Esophagus squamous epithelium (tissue), 5 donors: Measurements from ENCODE around the gene UIMC1. TPM values are rescaled to one million over a fixed set of nuclear protein-coding genes. Genes with fewer than 3 reads are reported as not detected.

Experiments used
- DNase-seq: peaks from one replicate; lab custom pipeline; 2025; lab: John Stamatoyannopoulos, UW
- H3K27ac ChIP-seq, 4 donors: fragments of 200-600 bp; sonication (generic); one replicate each; pipeline ENCODE4 v1.5.1; 2016 to 2019; ENCODE audit warnings: mild to moderate bottlenecking in 1 of 4
- H3K27me3 ChIP-seq, 4 donors: fragments of 200-600 bp; sonication (generic); 1 replicate in 3 of 4; 2 replicates in 1 of 4; pipeline versions ENCODE4 v1.5.1 to v1.6.0; 2017 to 2021; ENCODE audit warnings: antibody characterized with exemption in 1 of 4
- H3K36me3 ChIP-seq, 3 donors: fragments of 200-600 bp; sonication (generic); one replicate each; pipeline ENCODE4 v1.5.1; 2016 to 2019
- H3K4me1 ChIP-seq, 3 donors: fragments of 200-600 bp; sonication (generic); one replicate each; pipeline ENCODE4 v1.5.1; 2017 to 2019
- H3K4me3 ChIP-seq, 4 donors: fragments of 200-600 bp; sonication (generic); 1 replicate in 3 of 4; 2 replicates in 1 of 4; pipeline ENCODE4 v1.5.1; 2016 to 2019; ENCODE audit warnings: mild to moderate bottlenecking in 2 of 4, moderate library complexity in 1 of 4
- H3K9me3 ChIP-seq, 3 donors: fragments of 200-600 bp; sonication (generic); one replicate each; pipeline ENCODE4 v1.5.1; 2016 to 2019
- POLR2A ChIP-seq, 4 donors: fragments of 450-650 bp; IDR thresholded peaks; one replicate each; pipeline ENCODE4 v1.6.1; 2017; ENCODE audit warnings: antibody characterized with exemption in 4 of 4, mild to moderate bottlenecking in 4 of 4, moderate library complexity in 3 of 4
- WGBS, 2 donors: methylation state at CpG; one replicate each; pipeline ENCODE4 v1.1.5; 2018; 5-methylcytosine and 5-hydroxymethylcytosine counted together
- intact Hi-C: fragments of 100-400 bp; cut with DNase I; formaldehyde crosslinking; loops from one replicate; pipeline ENCODE4 v1.15.0; 2022
- total RNA-seq, 4 donors: library from RNA; depleted of rRNA; stranded (reverse); fragments of >200 nt; gene quantifications; one replicate each; pipeline ENCODE4 v1.1.0, GENCODE V29; 2016
- TF ChIP-seq, protein P1 (sequence below), 6 experiments: fragments of 450-650 bp in 4 of 6; fragments of 200-600 bp in 2 of 6; sonication (generic) in 2 of 6; IDR thresholded peaks; one replicate each; pipeline ENCODE4 v1.5.1; 2016 to 2019; ENCODE audit warnings: antibody characterized with exemption in 6 of 6, mild to moderate bottlenecking in 4 of 6, moderate library complexity in 4 of 6
- donor health status: DM: yes; HTN: yes; CAD: no.

Gene UIMC1
- total RNA-seq, 4 donors from 2014 or later: 10.3 to 38.1 (median 15.6) TPM

DNA sequence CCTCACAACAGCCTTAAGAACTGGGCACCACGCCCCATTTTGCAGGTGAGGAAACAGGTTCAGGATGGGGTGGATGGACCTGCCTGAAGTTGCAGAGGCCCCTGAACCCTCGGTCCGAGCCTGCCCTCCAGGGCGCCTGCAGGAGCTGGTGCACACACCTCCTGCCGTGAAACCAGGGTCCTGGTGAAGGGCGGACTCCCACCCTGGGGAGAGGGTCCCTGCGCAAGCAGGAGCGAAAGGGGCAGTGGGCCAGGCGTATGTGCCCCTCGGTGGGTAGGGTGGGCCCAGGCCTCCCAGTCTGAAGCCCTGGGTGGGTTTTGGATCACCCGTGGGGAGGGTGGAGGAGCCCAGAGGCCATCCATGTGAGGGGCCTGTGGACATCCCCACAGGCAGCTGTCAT, 145.3 kb downstream of the UIMC1 start:
- 81 to 87% methylated on average over 3 to 6 of the region's 11 CpGs for WGBS, 2 donors
- no peaks in the 10 kb centered on the region for H3K36me3 ChIP-seq
- DNase-seq: no peak
- H3K4me1 ChIP-seq: no peaks in the 10 kb centered on the region
- no peak overlapping the region for H3K27ac ChIP-seq
- intact Hi-C loops: no loop called here
- H3K4me3 ChIP-seq: no peak overlapping the region
- H3K27me3 ChIP-seq: peaks cover 0 to 91% (median 2%) of the 10 kb centered on the region in 4 donors
- TF ChIP-seq POLR2A (IDR thresholded peaks at IDR 0.05): no peak
- TF ChIP-seq, protein P1, sequence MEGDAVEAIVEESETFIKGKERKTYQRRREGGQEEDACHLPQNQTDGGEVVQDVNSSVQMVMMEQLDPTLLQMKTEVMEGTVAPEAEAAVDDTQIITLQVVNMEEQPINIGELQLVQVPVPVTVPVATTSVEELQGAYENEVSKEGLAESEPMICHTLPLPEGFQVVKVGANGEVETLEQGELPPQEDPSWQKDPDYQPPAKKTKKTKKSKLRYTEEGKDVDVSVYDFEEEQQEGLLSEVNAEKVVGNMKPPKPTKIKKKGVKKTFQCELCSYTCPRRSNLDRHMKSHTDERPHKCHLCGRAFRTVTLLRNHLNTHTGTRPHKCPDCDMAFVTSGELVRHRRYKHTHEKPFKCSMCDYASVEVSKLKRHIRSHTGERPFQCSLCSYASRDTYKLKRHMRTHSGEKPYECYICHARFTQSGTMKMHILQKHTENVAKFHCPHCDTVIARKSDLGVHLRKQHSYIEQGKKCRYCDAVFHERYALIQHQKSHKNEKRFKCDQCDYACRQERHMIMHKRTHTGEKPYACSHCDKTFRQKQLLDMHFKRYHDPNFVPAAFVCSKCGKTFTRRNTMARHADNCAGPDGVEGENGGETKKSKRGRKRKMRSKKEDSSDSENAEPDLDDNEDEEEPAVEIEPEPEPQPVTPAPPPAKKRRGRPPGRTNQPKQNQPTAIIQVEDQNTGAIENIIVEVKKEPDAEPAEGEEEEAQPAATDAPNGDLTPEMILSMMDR (IDR thresholded peaks at IDR 0.05): no peak
- H3K9me3 ChIP-seq: no peaks in the 10 kb centered on the region

DNA sequence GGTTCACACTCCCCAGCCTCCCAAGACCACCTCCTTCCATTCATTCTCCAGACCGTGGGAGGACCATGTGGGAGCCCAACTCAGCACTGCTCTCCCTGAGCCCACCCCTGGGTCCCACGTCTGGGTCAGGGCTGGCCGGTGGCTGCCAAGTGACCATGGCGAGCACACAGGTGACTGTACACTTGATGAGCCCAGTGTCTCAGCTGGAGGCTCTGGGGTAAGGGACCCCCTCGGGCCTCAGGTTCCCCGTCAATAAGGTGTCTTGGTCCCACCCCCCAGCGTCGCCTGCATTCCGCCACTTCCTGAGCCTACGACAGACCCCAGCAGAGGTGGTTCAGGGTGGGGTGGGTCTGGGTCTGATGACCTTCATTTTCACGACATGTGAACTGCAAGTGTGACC, 146.2 kb downstream of the UIMC1 start:
- Histone ChIP-seq H3K36me3 (no peaks in the 10 kb centered on the region), H3K27ac (no peak overlapping the region), H3K4me1 (no peaks in the 10 kb centered on the region), H3K9me3 (no peaks in the 10 kb centered on the region), H3K4me3 (no peak overlapping the region), H3K27me3 (peaks cover 0 to 91% (median 2%) of the 10 kb centered on the region in 4 donors)
- no peak for DNase-seq
- WGBS, 2 donors: 77 to 79% methylated on average over 6 to 7 of the region's 11 CpGs
- no peak for TF ChIP-seq POLR2A (IDR thresholded peaks at IDR 0.05)
- TF ChIP-seq, protein P1 (IDR thresholded peaks at IDR 0.05): no peak
- intact Hi-C loops: no loop called here

DNA sequence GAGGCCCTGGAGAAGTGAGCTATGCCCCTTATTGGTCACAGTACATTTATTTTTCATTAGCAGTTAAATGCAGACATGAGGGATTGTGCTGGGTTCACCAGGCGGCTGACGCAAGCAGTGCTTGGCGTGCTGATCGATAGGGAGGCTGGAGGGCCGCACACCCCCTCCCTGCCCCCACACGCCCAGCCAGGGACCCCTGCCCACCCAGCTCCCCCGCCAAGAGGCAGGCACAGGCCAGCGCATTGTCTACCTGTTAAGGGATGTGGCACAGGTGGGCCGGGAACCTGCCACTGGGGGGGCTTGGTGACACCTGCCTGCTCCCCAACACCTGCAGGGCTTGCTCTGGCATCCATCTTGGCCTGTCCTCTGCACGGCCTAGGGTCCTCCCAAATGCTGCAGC, 146.7 kb downstream of the UIMC1 start:
- no peak for DNase-seq
- H3K27ac ChIP-seq: no peak overlapping the region
- H3K27me3 ChIP-seq: peaks cover 0 to 91% (median 2%) of the 10 kb centered on the region in 4 donors
- 67% methylated on average over 1 of the region's 10 CpGs; no CpG with 5 or more reads in 1 of the 2 donors for WGBS, 2 donors
- TF ChIP-seq, protein P1 (IDR thresholded peaks at IDR 0.05): no peak
- TF ChIP-seq POLR2A (IDR thresholded peaks at IDR 0.05): no peak
- intact Hi-C loops: no loop called here
- no peaks in the 10 kb centered on the region for H3K4me1 ChIP-seq
- H3K9me3 ChIP-seq: no peaks in the 10 kb centered on the region
- no peaks in the 10 kb centered on the region for H3K36me3 ChIP-seq
- H3K4me3 ChIP-seq: no peak overlapping the region

DNA sequence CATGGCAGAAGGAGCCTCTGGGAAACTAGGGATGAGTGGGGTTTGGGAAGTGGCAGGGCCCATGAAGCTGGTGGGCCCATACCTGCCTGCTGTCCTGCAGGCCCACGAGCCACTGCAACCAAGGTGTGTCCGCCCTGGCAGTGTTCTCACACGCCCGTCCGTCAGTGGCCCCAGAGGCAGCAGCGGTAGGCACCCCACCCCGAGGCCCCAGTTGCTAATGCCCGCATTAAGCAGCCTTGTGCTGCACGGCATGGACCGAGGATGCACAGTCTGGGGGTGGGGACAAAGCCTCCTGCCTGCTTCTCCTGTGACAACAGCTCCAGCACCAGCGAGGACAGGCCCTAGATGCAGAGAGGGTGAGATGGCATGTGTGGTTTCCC, 148.7 kb downstream of the UIMC1 start:
- Histone ChIP-seq H3K9me3 (no peaks in the 10 kb centered on the region), H3K4me3 (no peak overlapping the region), H3K27ac (no peak overlapping the region), H3K27me3 (peaks cover 0 to 92% (median 0%) of the 10 kb centered on the region in 4 donors), H3K4me1 (no peaks in the 10 kb centered on the region), H3K36me3 (no peaks in the 10 kb centered on the region)
- intact Hi-C loops: no loop called here
- WGBS, 2 donors: no CpG with 5 or more reads among the region's 11 CpGs
- DNase-seq: no peak
- TF ChIP-seq, protein P1 (IDR thresholded peaks at IDR 0.05): no peak
- TF ChIP-seq POLR2A (IDR thresholded peaks at IDR 0.05): no peak

DNA sequence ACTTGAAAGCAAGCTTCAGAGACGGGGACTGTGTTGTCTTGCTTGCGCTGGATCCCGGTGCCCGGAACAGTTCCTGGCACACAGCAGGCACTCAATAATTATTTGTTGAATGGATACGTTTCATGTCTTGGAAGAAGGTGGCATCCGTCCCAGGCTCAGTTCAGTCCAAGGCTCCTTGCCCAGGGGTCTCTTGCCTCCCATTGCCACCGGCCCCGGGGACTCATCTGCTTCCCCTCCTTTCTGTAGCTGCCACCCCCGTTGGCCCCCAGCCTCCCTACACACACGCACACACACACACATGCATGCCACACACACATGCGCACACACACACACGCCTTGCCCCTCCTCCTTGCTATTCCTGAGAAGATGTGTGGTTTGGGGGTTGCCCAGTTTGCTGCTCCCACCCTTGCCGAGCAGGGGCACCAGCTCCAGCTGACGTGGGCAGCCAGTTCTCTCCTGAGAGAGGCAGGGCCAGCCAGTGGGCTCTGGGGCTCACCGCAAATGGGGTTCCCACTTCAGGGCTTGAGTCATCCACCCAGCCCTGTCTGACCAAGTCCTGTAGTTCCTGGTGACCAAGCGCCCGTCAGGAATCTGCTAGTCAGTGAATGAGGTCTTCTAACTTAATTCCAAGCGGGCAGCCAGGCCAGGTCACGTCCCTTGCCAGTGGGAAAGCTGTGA, 149.2 kb downstream of the UIMC1 start:
- Histone ChIP-seq H3K27ac (no peak overlapping the region), H3K4me1 (no peaks in the 10 kb centered on the region), H3K36me3 (no peaks in the 10 kb centered on the region), H3K9me3 (no peaks in the 10 kb centered on the region), H3K4me3 (no peak overlapping the region), H3K27me3 (peaks cover 0 to 91% (median 0%) of the 10 kb centered on the region in 4 donors)
- no peak for TF ChIP-seq POLR2A (IDR thresholded peaks at IDR 0.05)
- TF ChIP-seq, protein P1 (IDR thresholded peaks at IDR 0.05): no peak
- no peak for DNase-seq
- 44 to 62% methylated on average over 10 to 11 of the region's 19 CpGs for WGBS, 2 donors
- intact Hi-C loops: no loop called here
